HEK293 (cell line): ENCODE data around the gene PACRG.

Experiments used
- CTCF ChIA-PET: fragments of 350-600 bp; formaldehyde crosslinking; extraction: SDS; loops from one replicate; lab custom pipeline; 2021; ENCODE audit warnings: antibody characterized with exemption; lab: Yijun Ruan, JAX
- POLR2A ChIA-PET: fragments of 300-600 bp; formaldehyde crosslinking; extraction: SDS; loops from one replicate; lab custom pipeline; 2020; ENCODE audit warnings: antibody characterized with exemption, inconsistent platforms; lab: Yijun Ruan, JAX
- H3K27ac ChIP-seq: fragments of 200-500 bp; sonication (Bioruptor generic); 2 replicates; pipeline ENCODE4 v1.5.1; 2014; ENCODE audit warnings: low read depth, low read length, control low read depth, inconsistent platforms; ENCODE audit errors: extremely low read depth
- H3K36me3 ChIP-seq, 2 experiments: fragments of 200-500 bp in 1 of 2; sonication (Bioruptor generic) in 1 of 2; 1 replicate in 1 of 2; 2 replicates in 1 of 2; pipeline ENCODE4 v1.5.1; 2014 to 2017; ENCODE audit warnings: inconsistent platforms in 2 of 2, low read length in 2 of 2; ENCODE audit not compliant: control insufficient read depth in 2 of 2, insufficient read depth in 1 of 2
- H3K4me1 ChIP-seq: fragments of 200-500 bp; sonication (Bioruptor generic); 2 replicates; pipeline ENCODE4 v1.5.1; 2014; ENCODE audit warnings: mild to moderate bottlenecking, low read length, inconsistent platforms; ENCODE audit not compliant: control insufficient read depth, insufficient read depth
- H3K4me3 ChIP-seq: 2 replicates; pipeline ENCODE4 v1.5.1; 2011; ENCODE audit warnings: low read depth, mild to moderate bottlenecking, control low read depth, low read length, moderate library complexity
- H3K9me3 ChIP-seq: fragments of 200-500 bp; sonication (Bioruptor generic); 2 replicates; pipeline ENCODE4 v1.5.1; 2014; ENCODE audit warnings: low read depth, low read length, inconsistent platforms; ENCODE audit not compliant: control insufficient read depth, insufficient read depth
- FEZF1 ChIP-seq: fragments of 450-650 bp; formaldehyde crosslinking; IDR thresholded peaks from 2 replicates; pipeline ENCODE4 v1.5.1; 2016; ENCODE audit warnings: missing biosample characterization, missing genetic modification characterization
- GFI1B ChIP-seq: fragments of 450-650 bp; formaldehyde crosslinking; IDR thresholded peaks from 2 replicates; pipeline ENCODE4 v1.5.1; 2016; ENCODE audit warnings: missing biosample characterization, missing genetic modification characterization
- GLI4 ChIP-seq: fragments of 450-650 bp; formaldehyde crosslinking; IDR thresholded peaks from 2 replicates; pipeline ENCODE4 v1.5.1; 2016; ENCODE audit warnings: missing biosample characterization, missing genetic modification characterization
- GLIS1 ChIP-seq: fragments of 450-650 bp; formaldehyde crosslinking; IDR thresholded peaks from 2 replicates; pipeline ENCODE4 v1.5.1; 2016; ENCODE audit warnings: missing biosample characterization, missing genetic modification characterization
- KLF10 ChIP-seq: fragments of 450-650 bp; IDR thresholded peaks from 2 replicates; pipeline ENCODE4 v1.5.1; 2018; ENCODE audit warnings: missing biosample characterization, mild to moderate bottlenecking, missing genetic modification characterization
- KLF16 ChIP-seq: fragments of 450-650 bp; formaldehyde crosslinking; IDR thresholded peaks from 2 replicates; pipeline ENCODE4 v1.5.1; 2017; ENCODE audit warnings: missing biosample characterization, missing genetic modification characterization
- PRDM6 ChIP-seq: fragments of 450-650 bp; formaldehyde crosslinking; IDR thresholded peaks from 2 replicates; pipeline ENCODE4 v1.5.1; 2017; ENCODE audit warnings: missing biosample characterization, missing genetic modification characterization
- TCF7L2 ChIP-seq: IDR thresholded peaks from 2 replicates; pipeline ENCODE4 v1.6.1; 2011; ENCODE audit warnings: low read depth, mild to moderate bottlenecking, inconsistent platforms, low read length, moderate library complexity, borderline replicate concordance
- ZBTB7A ChIP-seq: fragments of 450-650 bp; formaldehyde crosslinking; IDR thresholded peaks from 2 replicates; pipeline ENCODE4 v1.5.1; 2016; ENCODE audit warnings: low read depth, missing biosample characterization, missing genetic modification characterization
- ZNF132 ChIP-seq: fragments of 450-650 bp; formaldehyde crosslinking; IDR thresholded peaks from 2 replicates; pipeline ENCODE4 v1.5.1; 2017; ENCODE audit warnings: missing biosample characterization, missing genetic modification characterization, borderline replicate concordance
- ZNF146 ChIP-seq: fragments of 450-650 bp; formaldehyde crosslinking; IDR thresholded peaks from 2 replicates; pipeline ENCODE4 v1.5.1; 2016; ENCODE audit warnings: missing biosample characterization, missing genetic modification characterization
- ZNF214 ChIP-seq: fragments of 450-650 bp; formaldehyde crosslinking; IDR thresholded peaks from 2 replicates; pipeline ENCODE4 v1.5.1; 2017; ENCODE audit warnings: missing biosample characterization, mild to moderate bottlenecking, missing genetic modification characterization, borderline replicate concordance
- ZNF404 ChIP-seq: fragments of 450-650 bp; formaldehyde crosslinking; IDR thresholded peaks from 2 replicates; pipeline ENCODE4 v1.5.1; 2017; ENCODE audit warnings: missing biosample characterization, missing genetic modification characterization
- ZNF560 ChIP-seq: fragments of 450-650 bp; formaldehyde crosslinking; IDR thresholded peaks from 2 replicates; pipeline ENCODE4 v1.5.1; 2017; ENCODE audit warnings: missing biosample characterization, missing genetic modification characterization, borderline replicate concordance
- ZNF610 ChIP-seq: fragments of 450-650 bp; formaldehyde crosslinking; IDR thresholded peaks from 2 replicates; pipeline ENCODE4 v1.5.1; 2016; ENCODE audit warnings: missing biosample characterization, missing genetic modification characterization, borderline replicate concordance
- ZNF776 ChIP-seq: fragments of 450-650 bp; formaldehyde crosslinking; IDR thresholded peaks from 2 replicates; pipeline ENCODE4 v1.5.0; 2017; ENCODE audit warnings: missing biosample characterization, missing genetic modification characterization, borderline replicate concordance
- ZNF791 ChIP-seq: fragments of 450-650 bp; formaldehyde crosslinking; IDR thresholded peaks from 2 replicates; pipeline ENCODE4 v1.5.1; 2016; ENCODE audit warnings: missing biosample characterization, missing genetic modification characterization
- TF ChIP-seq, protein P1 (sequence below): fragments of 450-650 bp; formaldehyde crosslinking; IDR thresholded peaks from 2 replicates; pipeline ENCODE4 v1.5.1; 2016; ENCODE audit warnings: missing biosample characterization, missing genetic modification characterization
- TF ChIP-seq, protein P2 (sequence below): fragments of 450-650 bp; formaldehyde crosslinking; IDR thresholded peaks from 2 replicates; pipeline ENCODE4 v1.5.1; 2017; ENCODE audit warnings: missing biosample characterization, missing genetic modification characterization
- TF ChIP-seq, protein P3 (sequence below): fragments of 450-650 bp; formaldehyde crosslinking; IDR thresholded peaks from 2 replicates; pipeline ENCODE4 v1.5.1; 2016; ENCODE audit warnings: missing biosample characterization, missing genetic modification characterization

Gene PACRG

DNA sequence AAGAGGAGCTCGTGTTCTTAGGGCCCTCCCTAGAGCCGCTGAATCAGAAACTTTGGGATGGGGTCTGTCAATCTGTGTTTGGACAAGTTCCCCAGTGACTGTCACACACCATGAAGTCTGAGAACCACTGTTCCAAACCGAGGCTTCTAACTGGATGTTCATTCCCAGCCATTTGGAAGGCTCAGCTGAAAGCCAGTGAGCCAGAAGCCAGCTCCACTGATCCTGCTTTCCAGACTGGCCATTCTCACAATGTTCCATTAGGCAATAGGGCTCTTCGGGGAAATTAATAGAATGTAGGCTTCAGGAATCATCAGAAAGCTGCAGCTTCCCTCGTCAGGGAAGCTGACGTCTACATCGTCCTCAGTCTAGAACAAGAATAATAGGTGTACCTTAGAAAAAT, 595.9 kb downstream of the PACRG start:
- TF ChIP-seq ZNF610 (tag by site-specific recombination) (no peak), ZNF146 (tag by site-specific recombination) (no peak), ZNF132 (no peak), PRDM6 (tag by site-specific recombination) (no peak), KLF10 (no peak), ZBTB7A (tag by site-specific recombination) (no peak), ZNF560 (tag by site-specific recombination) (no peak), ZNF214 (tag by site-specific recombination) (no peak), GLIS1 (tag by site-specific recombination) (no peak), GFI1B (tag by site-specific recombination) (no peak), GLI4 (no peak), KLF16 (no peak), TCF7L2 (no peak), ZNF404 (tag by site-specific recombination) (no peak), ZNF776 (tag by site-specific recombination) (no peak), ZNF791 (tag by site-specific recombination) (no peak), FEZF1 (tag by site-specific recombination) (no peak)
- TF ChIP-seq, protein P1, sequence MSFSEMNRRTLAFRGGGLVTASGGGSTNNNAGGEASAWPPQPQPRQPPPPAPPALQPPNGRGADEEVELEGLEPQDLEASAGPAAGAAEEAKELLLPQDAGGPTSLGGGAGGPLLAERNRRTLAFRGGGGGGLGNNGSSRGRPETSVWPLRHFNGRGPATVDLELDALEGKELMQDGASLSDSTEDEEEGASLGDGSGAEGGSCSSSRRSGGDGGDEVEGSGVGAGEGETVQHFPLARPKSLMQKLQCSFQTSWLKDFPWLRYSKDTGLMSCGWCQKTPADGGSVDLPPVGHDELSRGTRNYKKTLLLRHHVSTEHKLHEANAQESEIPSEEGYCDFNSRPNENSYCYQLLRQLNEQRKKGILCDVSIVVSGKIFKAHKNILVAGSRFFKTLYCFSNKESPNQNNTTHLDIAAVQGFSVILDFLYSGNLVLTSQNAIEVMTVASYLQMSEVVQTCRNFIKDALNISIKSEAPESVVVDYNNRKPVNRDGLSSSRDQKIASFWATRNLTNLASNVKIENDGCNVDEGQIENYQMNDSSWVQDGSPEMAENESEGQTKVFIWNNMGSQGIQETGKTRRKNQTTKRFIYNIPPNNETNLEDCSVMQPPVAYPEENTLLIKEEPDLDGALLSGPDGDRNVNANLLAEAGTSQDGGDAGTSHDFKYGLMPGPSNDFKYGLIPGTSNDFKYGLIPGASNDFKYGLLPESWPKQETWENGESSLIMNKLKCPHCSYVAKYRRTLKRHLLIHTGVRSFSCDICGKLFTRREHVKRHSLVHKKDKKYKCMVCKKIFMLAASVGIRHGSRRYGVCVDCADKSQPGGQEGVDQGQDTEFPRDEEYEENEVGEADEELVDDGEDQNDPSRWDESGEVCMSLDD (tag by site-specific recombination) = no peak
- TF ChIP-seq, protein P2, sequence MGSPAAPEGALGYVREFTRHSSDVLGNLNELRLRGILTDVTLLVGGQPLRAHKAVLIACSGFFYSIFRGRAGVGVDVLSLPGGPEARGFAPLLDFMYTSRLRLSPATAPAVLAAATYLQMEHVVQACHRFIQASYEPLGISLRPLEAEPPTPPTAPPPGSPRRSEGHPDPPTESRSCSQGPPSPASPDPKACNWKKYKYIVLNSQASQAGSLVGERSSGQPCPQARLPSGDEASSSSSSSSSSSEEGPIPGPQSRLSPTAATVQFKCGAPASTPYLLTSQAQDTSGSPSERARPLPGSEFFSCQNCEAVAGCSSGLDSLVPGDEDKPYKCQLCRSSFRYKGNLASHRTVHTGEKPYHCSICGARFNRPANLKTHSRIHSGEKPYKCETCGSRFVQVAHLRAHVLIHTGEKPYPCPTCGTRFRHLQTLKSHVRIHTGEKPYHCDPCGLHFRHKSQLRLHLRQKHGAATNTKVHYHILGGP = no peak
- TF ChIP-seq, protein P3, sequence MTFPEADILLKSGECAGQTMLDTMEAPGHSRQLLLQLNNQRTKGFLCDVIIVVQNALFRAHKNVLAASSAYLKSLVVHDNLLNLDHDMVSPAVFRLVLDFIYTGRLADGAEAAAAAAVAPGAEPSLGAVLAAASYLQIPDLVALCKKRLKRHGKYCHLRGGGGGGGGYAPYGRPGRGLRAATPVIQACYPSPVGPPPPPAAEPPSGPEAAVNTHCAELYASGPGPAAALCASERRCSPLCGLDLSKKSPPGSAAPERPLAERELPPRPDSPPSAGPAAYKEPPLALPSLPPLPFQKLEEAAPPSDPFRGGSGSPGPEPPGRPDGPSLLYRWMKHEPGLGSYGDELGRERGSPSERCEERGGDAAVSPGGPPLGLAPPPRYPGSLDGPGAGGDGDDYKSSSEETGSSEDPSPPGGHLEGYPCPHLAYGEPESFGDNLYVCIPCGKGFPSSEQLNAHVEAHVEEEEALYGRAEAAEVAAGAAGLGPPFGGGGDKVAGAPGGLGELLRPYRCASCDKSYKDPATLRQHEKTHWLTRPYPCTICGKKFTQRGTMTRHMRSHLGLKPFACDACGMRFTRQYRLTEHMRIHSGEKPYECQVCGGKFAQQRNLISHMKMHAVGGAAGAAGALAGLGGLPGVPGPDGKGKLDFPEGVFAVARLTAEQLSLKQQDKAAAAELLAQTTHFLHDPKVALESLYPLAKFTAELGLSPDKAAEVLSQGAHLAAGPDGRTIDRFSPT (tag by site-specific recombination) = no peak
- no peaks in the 10 kb centered on the region for H3K9me3 ChIP-seq
- no peaks in the 10 kb centered on the region for H3K36me3 ChIP-seq
- H3K27ac ChIP-seq = no peak overlapping the region
- no peak overlapping the region for H3K4me3 ChIP-seq
- H3K4me1 ChIP-seq = no peaks in the 10 kb centered on the region
- ChIA-PET CTCF (no interaction called here), POLR2A (interaction anchor here (0.6 kb wide), 1 partner anchor 41 kb away, joined by 7 read pairs; no protein-coding TSS in a partner anchor)
